ENCODE results near the gene DLG2.

Gene DLG2

GRCh38 chr11:85269109-85269508 lies 358.0 kb downstream of the DLG2 start:
- H3K4me2 ChIP-seq (ENCODE audit: low read length), result no peak overlapping the region
- H3K27me3 ChIP-seq (ENCODE audit: control insufficient read depth, low read length), result no peaks in the 10 kb centered on the region
- H3K79me2 ChIP-seq (ENCODE audit: control insufficient read depth, low read length), result no peaks in the 10 kb centered on the region
- no peaks in the 10 kb centered on the region for H4K20me1 ChIP-seq (ENCODE audit: control insufficient read depth, insufficient read depth, low read depth, low read length)
- H3K9me2 ChIP-seq (replicated peaks; ENCODE audit: control insufficient read depth, low read length), result no peaks in the 10 kb centered on the region
- TF ChIP-seq EZH2phosphoT487 (IDR thresholded peaks at IDR 0.05; ENCODE audit: borderline replicate concordance, low read length), result no peak
- TF ChIP-seq, protein P1, sequence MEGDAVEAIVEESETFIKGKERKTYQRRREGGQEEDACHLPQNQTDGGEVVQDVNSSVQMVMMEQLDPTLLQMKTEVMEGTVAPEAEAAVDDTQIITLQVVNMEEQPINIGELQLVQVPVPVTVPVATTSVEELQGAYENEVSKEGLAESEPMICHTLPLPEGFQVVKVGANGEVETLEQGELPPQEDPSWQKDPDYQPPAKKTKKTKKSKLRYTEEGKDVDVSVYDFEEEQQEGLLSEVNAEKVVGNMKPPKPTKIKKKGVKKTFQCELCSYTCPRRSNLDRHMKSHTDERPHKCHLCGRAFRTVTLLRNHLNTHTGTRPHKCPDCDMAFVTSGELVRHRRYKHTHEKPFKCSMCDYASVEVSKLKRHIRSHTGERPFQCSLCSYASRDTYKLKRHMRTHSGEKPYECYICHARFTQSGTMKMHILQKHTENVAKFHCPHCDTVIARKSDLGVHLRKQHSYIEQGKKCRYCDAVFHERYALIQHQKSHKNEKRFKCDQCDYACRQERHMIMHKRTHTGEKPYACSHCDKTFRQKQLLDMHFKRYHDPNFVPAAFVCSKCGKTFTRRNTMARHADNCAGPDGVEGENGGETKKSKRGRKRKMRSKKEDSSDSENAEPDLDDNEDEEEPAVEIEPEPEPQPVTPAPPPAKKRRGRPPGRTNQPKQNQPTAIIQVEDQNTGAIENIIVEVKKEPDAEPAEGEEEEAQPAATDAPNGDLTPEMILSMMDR (IDR thresholded peaks at IDR 0.05; ENCODE audit: low read depth, low read length, poor library complexity, severe bottlenecking), result no peak
- peaks cover under 1% of the 10 kb centered on the region; the same call in 1 of the 2 replicates for H3K4me1 ChIP-seq (ENCODE audit: control insufficient read depth, low read length)
- H3K36me3 ChIP-seq (ENCODE audit: control insufficient read depth, low read length), result no peaks in the 10 kb centered on the region
- peaks cover 3% of the 10 kb centered on the region; the same call in 1 of the 2 replicates for H3K9me3 ChIP-seq (ENCODE audit: control insufficient read depth, insufficient read depth, low read length)
- H3F3A ChIP-seq (ENCODE audit: control insufficient read depth, insufficient read depth), result no peaks in the 10 kb centered on the region
- no peak overlapping the region for H3K4me3 ChIP-seq (ENCODE audit: low read length)
- no peak overlapping the region for H3K27ac ChIP-seq (ENCODE audit: low read depth, low read length)

DNA sequence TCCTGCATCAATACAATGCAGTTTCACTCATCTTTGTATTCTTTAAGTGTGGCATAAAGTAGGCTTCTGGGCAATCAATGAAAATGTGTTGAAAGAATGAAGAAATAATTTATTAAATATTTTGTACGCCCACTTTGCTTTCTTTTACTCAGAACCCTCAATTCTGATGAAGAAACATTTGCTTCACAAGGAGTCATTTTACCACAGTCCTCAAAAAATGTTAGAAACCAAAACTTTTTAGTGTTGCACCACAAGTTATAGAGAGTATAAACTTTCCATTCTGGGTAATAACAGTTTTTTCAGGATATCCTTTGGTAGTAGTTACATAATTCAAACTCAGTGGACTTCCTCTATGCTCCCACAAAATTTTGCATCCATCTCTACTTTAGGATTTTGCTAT lies 360.5 kb downstream of the DLG2 start:
- H3K36me3 ChIP-seq (ENCODE audit: control insufficient read depth, low read length), result no peaks in the 10 kb centered on the region
- no peaks in the 10 kb centered on the region for H3K79me2 ChIP-seq (ENCODE audit: control insufficient read depth, low read length)
- H3K4me3 ChIP-seq (ENCODE audit: low read length), result no peak overlapping the region
- TF ChIP-seq EZH2phosphoT487 (IDR thresholded peaks at IDR 0.05; ENCODE audit: borderline replicate concordance, low read length), result no peak
- TF ChIP-seq, protein P1 (IDR thresholded peaks at IDR 0.05; ENCODE audit: low read depth, low read length, poor library complexity, severe bottlenecking), result no peak
- H3F3A ChIP-seq (ENCODE audit: control insufficient read depth, insufficient read depth), result no peaks in the 10 kb centered on the region
- H3K9me3 ChIP-seq (ENCODE audit: control insufficient read depth, insufficient read depth, low read length), result peaks cover 3% of the 10 kb centered on the region; the same call in 1 of the 2 replicates
- no peaks in the 10 kb centered on the region for H3K9me2 ChIP-seq (replicated peaks; ENCODE audit: control insufficient read depth, low read length)
- no peak overlapping the region for H3K27ac ChIP-seq (ENCODE audit: low read depth, low read length)
- no peaks in the 10 kb centered on the region for H3K27me3 ChIP-seq (ENCODE audit: control insufficient read depth, low read length)
- H3K4me1 ChIP-seq (ENCODE audit: control insufficient read depth, low read length), result peaks cover 4% of the 10 kb centered on the region; the same call in 1 of the 2 replicates
- no peak overlapping the region for H3K4me2 ChIP-seq (ENCODE audit: low read length)
- no peaks in the 10 kb centered on the region for H4K20me1 ChIP-seq (ENCODE audit: control insufficient read depth, insufficient read depth, low read depth, low read length)

GRCh38 chr11:85263328-85263727 lies 363.8 kb downstream of the DLG2 start:
- Histone ChIP-seq H3K4me3 (ENCODE audit: low read length) (no peak overlapping the region), H3K79me2 (ENCODE audit: control insufficient read depth, low read length) (no peaks in the 10 kb centered on the region), H3K27ac (ENCODE audit: low read depth, low read length) (no peak overlapping the region), H3F3A (ENCODE audit: control insufficient read depth, insufficient read depth) (no peaks in the 10 kb centered on the region), H3K36me3 (ENCODE audit: control insufficient read depth, low read length) (no peaks in the 10 kb centered on the region), H3K4me1 (ENCODE audit: control insufficient read depth, low read length) (peaks cover 4% of the 10 kb centered on the region; the same call in 1 of the 2 replicates), H4K20me1 (ENCODE audit: control insufficient read depth, insufficient read depth, low read depth, low read length) (no peaks in the 10 kb centered on the region), H3K27me3 (ENCODE audit: control insufficient read depth, low read length) (no peaks in the 10 kb centered on the region), H3K9me3 (ENCODE audit: control insufficient read depth, insufficient read depth, low read length) (peaks cover 3% of the 10 kb centered on the region; the same call in 1 of the 2 replicates), H3K4me2 (ENCODE audit: low read length) (no peak overlapping the region), H3K9me2 (replicated peaks; ENCODE audit: control insufficient read depth, low read length) (no peaks in the 10 kb centered on the region)
- TF ChIP-seq, protein P1 (IDR thresholded peaks at IDR 0.05; ENCODE audit: low read depth, low read length, poor library complexity, severe bottlenecking), result no peak
- TF ChIP-seq EZH2phosphoT487 (IDR thresholded peaks at IDR 0.05; ENCODE audit: borderline replicate concordance, low read length), result no peak

All from DOHH2 (cell line).